Ishikawa (cell line): ENCODE results near the gene TCF4.

ENCODE experiments used
- CREB1 ChIP-seq: IDR thresholded peaks from 2 replicates; pipeline ENCODE4 v1.6.1; 2012; ENCODE audit warnings: low read depth
- EP300 ChIP-seq: IDR thresholded peaks from 2 replicates; pipeline ENCODE4 v1.6.1; 2012; ENCODE audit warnings: borderline replicate concordance
- FOXM1 ChIP-seq: IDR thresholded peaks from 2 replicates; pipeline ENCODE4 v1.6.1; 2012; ENCODE audit warnings: low read depth, borderline replicate concordance
- RAD21 ChIP-seq: IDR thresholded peaks from 2 replicates; pipeline ENCODE4 v1.6.1; 2012; ENCODE audit warnings: low read depth
- TAF1 ChIP-seq: IDR thresholded peaks from 2 replicates; pipeline ENCODE4 v1.6.1; 2012; ENCODE audit warnings: low read depth, mild to moderate bottlenecking
- TCF12 ChIP-seq: IDR thresholded peaks from 2 replicates; pipeline ENCODE4 v1.6.1; 2012; ENCODE audit warnings: low read depth
- YY1 ChIP-seq: IDR thresholded peaks from 2 replicates; pipeline ENCODE4 v1.6.1; 2012; ENCODE audit warnings: low read depth
- ZBTB7A ChIP-seq: IDR thresholded peaks from 2 replicates; pipeline ENCODE4 v1.6.1; 2012; ENCODE audit warnings: low read depth
- TF ChIP-seq, protein P1 (sequence below): IDR thresholded peaks from 2 replicates; pipeline ENCODE4 v1.6.1; 2012
- TF ChIP-seq, protein P2 (sequence below): IDR thresholded peaks from 2 replicates; pipeline ENCODE4 v1.6.1; 2012; ENCODE audit warnings: low read depth, mild to moderate bottlenecking

- TF ChIP-seq, protein P1, sequence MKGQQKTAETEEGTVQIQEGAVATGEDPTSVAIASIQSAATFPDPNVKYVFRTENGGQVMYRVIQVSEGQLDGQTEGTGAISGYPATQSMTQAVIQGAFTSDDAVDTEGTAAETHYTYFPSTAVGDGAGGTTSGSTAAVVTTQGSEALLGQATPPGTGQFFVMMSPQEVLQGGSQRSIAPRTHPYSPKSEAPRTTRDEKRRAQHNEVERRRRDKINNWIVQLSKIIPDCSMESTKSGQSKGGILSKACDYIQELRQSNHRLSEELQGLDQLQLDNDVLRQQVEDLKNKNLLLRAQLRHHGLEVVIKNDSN, result no peak
- TF ChIP-seq TCF12 (no peak), EP300 (no peak), RAD21 (no peak), ZBTB7A (no peak), CREB1 (no peak), FOXM1 (no peak), TAF1 (no peak), YY1 (no peak)
- TF ChIP-seq, protein P2, sequence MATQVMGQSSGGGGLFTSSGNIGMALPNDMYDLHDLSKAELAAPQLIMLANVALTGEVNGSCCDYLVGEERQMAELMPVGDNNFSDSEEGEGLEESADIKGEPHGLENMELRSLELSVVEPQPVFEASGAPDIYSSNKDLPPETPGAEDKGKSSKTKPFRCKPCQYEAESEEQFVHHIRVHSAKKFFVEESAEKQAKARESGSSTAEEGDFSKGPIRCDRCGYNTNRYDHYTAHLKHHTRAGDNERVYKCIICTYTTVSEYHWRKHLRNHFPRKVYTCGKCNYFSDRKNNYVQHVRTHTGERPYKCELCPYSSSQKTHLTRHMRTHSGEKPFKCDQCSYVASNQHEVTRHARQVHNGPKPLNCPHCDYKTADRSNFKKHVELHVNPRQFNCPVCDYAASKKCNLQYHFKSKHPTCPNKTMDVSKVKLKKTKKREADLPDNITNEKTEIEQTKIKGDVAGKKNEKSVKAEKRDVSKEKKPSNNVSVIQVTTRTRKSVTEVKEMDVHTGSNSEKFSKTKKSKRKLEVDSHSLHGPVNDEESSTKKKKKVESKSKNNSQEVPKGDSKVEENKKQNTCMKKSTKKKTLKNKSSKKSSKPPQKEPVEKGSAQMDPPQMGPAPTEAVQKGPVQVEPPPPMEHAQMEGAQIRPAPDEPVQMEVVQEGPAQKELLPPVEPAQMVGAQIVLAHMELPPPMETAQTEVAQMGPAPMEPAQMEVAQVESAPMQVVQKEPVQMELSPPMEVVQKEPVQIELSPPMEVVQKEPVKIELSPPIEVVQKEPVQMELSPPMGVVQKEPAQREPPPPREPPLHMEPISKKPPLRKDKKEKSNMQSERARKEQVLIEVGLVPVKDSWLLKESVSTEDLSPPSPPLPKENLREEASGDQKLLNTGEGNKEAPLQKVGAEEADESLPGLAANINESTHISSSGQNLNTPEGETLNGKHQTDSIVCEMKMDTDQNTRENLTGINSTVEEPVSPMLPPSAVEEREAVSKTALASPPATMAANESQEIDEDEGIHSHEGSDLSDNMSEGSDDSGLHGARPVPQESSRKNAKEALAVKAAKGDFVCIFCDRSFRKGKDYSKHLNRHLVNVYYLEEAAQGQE, result no peak
These were observed 366.4 kb downstream of the TCF4 start for GRCh38 chr18:55221622-55222021.
